GM21381 (cell line): ENCODE measurements around the gene SAFB2.
"Not testable (repeated sequence)": the region's sequence is repeated elsewhere in the genome, so short reads cannot be mapped to it uniquely, and the experiment has no call there.

Source experiments
- ATAC-seq: cut with Tn5 transposase; IDR thresholded peaks from one replicate; pipeline ENCODE4 v1.9.1; 2021; ENCODE audit warnings: mild to moderate bottlenecking, moderate library complexity; ENCODE audit not compliant: unreplicated experiment

The SAFB2 gene

GRCh38 chr19:5608766-5609165, 13.8 kb downstream of the SAFB2 start:
- ATAC-seq, result not testable (repeated sequence)

GRCh38 chr19:5608291-5608690, 14.3 kb downstream of the SAFB2 start:
- no peak for ATAC-seq

- ATAC-seq, result no peak
Observed at GRCh38 chr19:5607318-5608275, 15.0 kb downstream of the SAFB2 start.

GRCh38 chr19:5605362-5605761, 17.2 kb downstream of the SAFB2 start:
- no peak for ATAC-seq

- no peak for ATAC-seq
Observed at GRCh38 chr19:5603626-5604025, 18.9 kb downstream of the SAFB2 start.

GRCh38 chr19:5600797-5601196, 21.8 kb downstream of the SAFB2 start:
- ATAC-seq, result no peak

GRCh38 chr19:5595745-5596144, 26.8 kb downstream of the SAFB2 start:
- ATAC-seq, result no peak

GRCh38 chr19:5595129-5595528, 27.4 kb downstream of the SAFB2 start:
- ATAC-seq, result no peak

GRCh38 chr19:5594521-5594950, 28.0 kb downstream of the SAFB2 start:
- no peak for ATAC-seq

GRCh38 chr19:5593343-5594255, 29.0 kb downstream of the SAFB2 start:
- ATAC-seq, result no peak

GRCh38 chr19:5592531-5593342, 29.8 kb downstream of the SAFB2 start:
- no peak for ATAC-seq

- no peak for ATAC-seq
Observed at GRCh38 chr19:5591476-5591875, 31.1 kb downstream of the SAFB2 start.

- ATAC-seq, result no peak
Observed at GRCh38 chr19:5590865-5591154, 31.8 kb downstream of the SAFB2 start.

- ATAC-seq, result no peak
Observed at GRCh38 chr19:5590151-5590864, 32.3 kb downstream of the SAFB2 start.

- ATAC-seq, result no peak
Observed at GRCh38 chr19:5588906-5589676, 33.5 kb downstream of the SAFB2 start.

GRCh38 chr19:5588441-5588840, 34.1 kb downstream of the SAFB2 start:
- ATAC-seq, result no peak

GRCh38 chr19:5587661-5588060, 34.9 kb downstream of the SAFB2 start:
- no peak for ATAC-seq

GRCh38 chr19:5587071-5587455, 35.5 kb downstream of the SAFB2 start:
- no peak for ATAC-seq

- ATAC-seq, result no peak
Observed at GRCh38 chr19:5586300-5587070, 36.1 kb downstream of the SAFB2 start.
